ENCODE results near the gene ASB4. TPM values are rescaled to one million over a fixed set of nuclear protein-coding genes. Genes with fewer than 3 reads are reported as not detected.

ASB4 gene
- total and polyA plus RNA-seq, 2 donors (not counting 3 experiments of a cell fraction or from before 2014, with no cell fraction given) = not detected

DNA sequence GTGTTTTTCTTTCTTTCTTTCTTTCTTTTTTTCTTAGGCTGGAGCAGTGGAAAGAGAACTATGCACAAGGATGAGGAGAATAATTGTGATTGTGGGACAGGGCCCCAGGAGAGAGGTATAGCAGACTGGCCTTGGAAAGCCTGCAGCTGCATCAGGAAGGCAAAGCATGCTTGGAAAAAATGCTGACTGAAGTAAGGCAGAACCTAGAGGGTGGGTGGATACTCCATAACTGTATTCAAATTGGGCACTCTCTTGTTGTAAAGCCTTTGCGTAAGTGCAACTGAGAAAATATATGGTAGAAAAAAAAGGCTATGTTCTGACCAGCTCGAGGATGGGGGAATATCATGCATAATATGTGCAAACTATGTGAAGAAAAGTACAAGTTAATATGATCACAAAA is 71.0 kb downstream of the ASB4 start:
- BruUV-seq (replicated peaks) = no TSS peak
- Histone ChIP-seq H3K27ac (ENCODE audit: insufficient read depth, low read depth, low read length) (no peak overlapping the region), H3K4me3 (replicated peaks in 1 of 3; ENCODE audit: insufficient read depth in 1 of 3, low read depth in 1 of 3, low read length in 3 of 3) (no peak overlapping the region), H3K79me2 (ENCODE audit: control insufficient read depth, insufficient read depth, low read length) (no peaks in the 10 kb centered on the region), H3K9ac (replicated peaks; ENCODE audit: extremely low read depth, insufficient read depth, low read length) (no peak overlapping the region), H3K9me1 (replicated peaks; ENCODE audit: control insufficient read depth, extremely low read depth, insufficient read depth, low read length) (no peaks in the 10 kb centered on the region), H3K27me3 (ENCODE audit: control insufficient read depth in 2 of 2, insufficient read depth in 2 of 2, low read length in 2 of 2) (peaks cover 0 to 2% of the 10 kb centered on the region in 2 experiments), H3K4me2 (ENCODE audit: insufficient read depth, low read length) (no peak overlapping the region), H4K20me1 (replicated peaks; ENCODE audit: control insufficient read depth, extremely low read depth, insufficient read depth, low read length) (no peaks in the 10 kb centered on the region), H3K4me1 (ENCODE audit: control insufficient read depth, extremely low read depth, insufficient read depth, low read length) (no peaks in the 10 kb centered on the region), H2AFZ (ENCODE audit: low read depth, low read length) (no peak overlapping the region), H3K36me3 (ENCODE audit: control insufficient read depth in 2 of 2, extremely low read depth in 1 of 2, insufficient read depth in 2 of 2, low read length in 2 of 2) (no peaks in the 10 kb centered on the region), H3K9me3 (replicated peaks; ENCODE audit: control insufficient read depth, insufficient read depth, low read length) (no peaks in the 10 kb centered on the region)
- ChIA-PET POLR2A (no interaction called here), CTCF (interaction anchor here (1.3 to 1.8 kb wide), 4 partner anchors 12 to 19 kb away, joined by 3 to 7 read pairs (median 4); no protein-coding TSS in a partner anchor)
- TF ChIP-seq FOS (IDR thresholded peaks at IDR 0.05; ENCODE audit: borderline replicate concordance, insufficient read depth, low read length) = no peak
- FAIRE-seq (no peak), DNase-seq (ENCODE audit: low read depth, low spot score) (no peak)
- intact Hi-C loops (cut with micrococcal nuclease) (no loop called here), dilution Hi-C loops (cut with MboI; ENCODE audit: extremely low pct_ligation_motif_present, low sequenced_read_pairs) (no loop called here)

GRCh38 chr7:95558864-95559263 is 73.1 kb downstream of the ASB4 start:
- DNase-seq (ENCODE audit: low read depth, low spot score) (no peak), FAIRE-seq (no peak)
- ChIA-PET POLR2A (no interaction called here), CTCF (interaction anchor here (1.2 to 1.4 kb wide), 2 partner anchors 14 to 131 kb away, joined by 3 to 5 read pairs; no protein-coding TSS in a partner anchor)
- no peak overlapping the region for H2AFZ ChIP-seq (ENCODE audit: low read depth, low read length)
- H3K4me3 ChIP-seq (replicated peaks in 1 of 3; ENCODE audit: insufficient read depth in 1 of 3, low read depth in 1 of 3, low read length in 3 of 3) = no peak overlapping the region
- no peaks in the 10 kb centered on the region for H3K4me1 ChIP-seq (ENCODE audit: control insufficient read depth, extremely low read depth, insufficient read depth, low read length)
- dilution Hi-C loops (cut with MboI; ENCODE audit: extremely low pct_ligation_motif_present, low sequenced_read_pairs) = no loop called here
- no peaks in the 10 kb centered on the region for H3K79me2 ChIP-seq (ENCODE audit: control insufficient read depth, insufficient read depth, low read length)
- no peak overlapping the region for H3K4me2 ChIP-seq (ENCODE audit: insufficient read depth, low read length)
- BruUV-seq (replicated peaks) = no TSS peak
- intact Hi-C loops (cut with micrococcal nuclease) = no loop called here
- no peaks in the 10 kb centered on the region for H3K9me3 ChIP-seq (replicated peaks; ENCODE audit: control insufficient read depth, insufficient read depth, low read length)
- no peaks in the 10 kb centered on the region for H3K9me1 ChIP-seq (replicated peaks; ENCODE audit: control insufficient read depth, extremely low read depth, insufficient read depth, low read length)
- H3K9ac ChIP-seq (replicated peaks; ENCODE audit: extremely low read depth, insufficient read depth, low read length) = no peak overlapping the region
- peaks cover 0 to 2% of the 10 kb centered on the region in 2 experiments for H3K27me3 ChIP-seq (ENCODE audit: control insufficient read depth in 2 of 2, insufficient read depth in 2 of 2, low read length in 2 of 2)
- H3K27ac ChIP-seq (ENCODE audit: insufficient read depth, low read depth, low read length) = no peak overlapping the region
- no peak for TF ChIP-seq EZH2 (IDR thresholded peaks at IDR 0.05; ENCODE audit: borderline replicate concordance, low read depth, low read length, severe bottlenecking)
- no peak for TF ChIP-seq GATA2 (IDR thresholded peaks at IDR 0.05; ENCODE audit: insufficient read depth, insufficient read length, low read depth, low read length)
- TF ChIP-seq FOS (IDR thresholded peaks at IDR 0.05; ENCODE audit: borderline replicate concordance, insufficient read depth, low read length) = no peak
- TF ChIP-seq MYC (IDR thresholded peaks at IDR 0.05; ENCODE audit: low read depth, low read length) = no peak
- TF ChIP-seq POLR2AphosphoS5 (IDR thresholded peaks at IDR 0.05; ENCODE audit: insufficient read depth, low read depth, low read length) = no peak
- no peak for TF ChIP-seq JUN (IDR thresholded peaks at IDR 0.05; ENCODE audit: borderline replicate concordance, insufficient read depth, insufficient read length, low read depth)
- TF ChIP-seq CTCF (IDR thresholded peaks at IDR 0.05; ENCODE audit: extremely low read depth in 1 of 2, insufficient read depth in 1 of 2, low read depth in 1 of 2, low read length in 2 of 2) = no peak
- no peak for TF ChIP-seq POLR2A (IDR thresholded peaks at IDR 0.05; ENCODE audit: low read depth, low read length)
- TF ChIP-seq, protein P1, sequence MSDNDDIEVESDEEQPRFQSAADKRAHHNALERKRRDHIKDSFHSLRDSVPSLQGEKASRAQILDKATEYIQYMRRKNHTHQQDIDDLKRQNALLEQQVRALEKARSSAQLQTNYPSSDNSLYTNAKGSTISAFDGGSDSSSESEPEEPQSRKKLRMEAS (IDR thresholded peaks at IDR 0.05; ENCODE audit: insufficient read depth, insufficient read length) = no peak
- no peaks in the 10 kb centered on the region for H4K20me1 ChIP-seq (replicated peaks; ENCODE audit: control insufficient read depth, extremely low read depth, insufficient read depth, low read length)
- H3K36me3 ChIP-seq (ENCODE audit: control insufficient read depth in 2 of 2, extremely low read depth in 1 of 2, insufficient read depth in 2 of 2, low read length in 2 of 2) = no peaks in the 10 kb centered on the region

Measured in endothelial cell of umbilical vein (primary cell).